ENCODE results near the gene TRANK1.
"Not testable (repeated sequence)": the region's sequence is repeated elsewhere in the genome, so short reads cannot be mapped to it uniquely, and the experiment has no call there.

Gene TRANK1

GRCh38 chr3:36944641-36945270 is at the start of gene TRANK1:
Gene TRANK1 (minus strand): TSS chr3:36945054. CDS start chr3:36944809, 245 bp downstream.
- peak; percentile 64 for DNase-seq (ENCODE audit: low read depth, low spot score)

- DNase-seq (ENCODE audit: low read depth, low spot score): peak; percentile 96
Observed at GRCh38 chr3:36993326-36994283, 48.8 kb upstream of the TRANK1 start, which contains the start of gene MLH1. Gene MLH1 (plus strand): TSS chr3:36993518. CDS start chr3:36993548, 30 bp downstream.

- no peak for DNase-seq (ENCODE audit: low read depth, low spot score)
Observed at GRCh38 chr3:36992806-36993325, 48.0 kb upstream of the TRANK1 start, which contains the start of gene EPM2AIP1. Gene EPM2AIP1 (minus strand): TSS chr3:36993131. CDS start chr3:36993077, 54 bp downstream.

GRCh38 chr3:36991923-36992805 is 47.3 kb upstream of the TRANK1 start:
- DNase-seq (ENCODE audit: low read depth, low spot score): no peak

GRCh38 chr3:36991147-36991546 is 46.3 kb upstream of the TRANK1 start:
- no peak for DNase-seq (ENCODE audit: low read depth, low spot score)

- DNase-seq (ENCODE audit: low read depth, low spot score): no peak
Observed at GRCh38 chr3:36989568-36989967, 44.7 kb upstream of the TRANK1 start.

- no peak for DNase-seq (ENCODE audit: low read depth, low spot score)
Observed at GRCh38 chr3:36989005-36989404, 44.2 kb upstream of the TRANK1 start.

- no peak for DNase-seq (ENCODE audit: low read depth, low spot score)
Observed at GRCh38 chr3:36988356-36988755, 43.5 kb upstream of the TRANK1 start.

GRCh38 chr3:36981006-36981405 is 36.2 kb upstream of the TRANK1 start:
- no peak for DNase-seq (ENCODE audit: low read depth, low spot score)

- DNase-seq (ENCODE audit: low read depth, low spot score): no peak
Observed at GRCh38 chr3:36973139-36973538, 28.3 kb upstream of the TRANK1 start.

GRCh38 chr3:36972163-36972562 is 27.3 kb upstream of the TRANK1 start:
- no peak for DNase-seq (ENCODE audit: low read depth, low spot score)

GRCh38 chr3:36969540-36970432 is 24.9 kb upstream of the TRANK1 start:
- DNase-seq (ENCODE audit: low read depth, low spot score): no peak

GRCh38 chr3:36969085-36969484 is 24.2 kb upstream of the TRANK1 start:
- no peak for DNase-seq (ENCODE audit: low read depth, low spot score)

- DNase-seq (ENCODE audit: low read depth, low spot score): no peak
Observed at GRCh38 chr3:36965440-36965839, 20.6 kb upstream of the TRANK1 start.

GRCh38 chr3:36964817-36965216 is 20.0 kb upstream of the TRANK1 start:
- DNase-seq (ENCODE audit: low read depth, low spot score): no peak

GRCh38 chr3:36964331-36964730 is 19.5 kb upstream of the TRANK1 start:
- DNase-seq (ENCODE audit: low read depth, low spot score): no peak

- DNase-seq (ENCODE audit: low read depth, low spot score): not testable (repeated sequence)
Observed at GRCh38 chr3:36963008-36963407, 18.2 kb upstream of the TRANK1 start.

GRCh38 chr3:36960502-36960901 is 15.6 kb upstream of the TRANK1 start:
- DNase-seq (ENCODE audit: low read depth, low spot score): no peak

- DNase-seq (ENCODE audit: low read depth, low spot score): no peak
Observed at GRCh38 chr3:36959821-36960220, 15.0 kb upstream of the TRANK1 start.
